ENCODE results near the gene SCO2. TPM values are rescaled to one million over a fixed set of nuclear protein-coding genes. Genes with fewer than 3 reads are reported as not detected.

Gene SCO2
- total and polyA plus RNA-seq, 12 donors: 0.57 to 2.8 (median 1.1) TPM; not detected in 7

- H3K36me3 ChIP-seq: peaks cover 3 to 42% (median 18%) of the 10 kb centered on the region in 9 donors
- ATAC-seq: no peak
- intact Hi-C loops (cut with DNase I): loop anchor here in 4 of 10 donors (10.0 kb wide), 1 partner anchor 257 kb away; the partner anchor contains the start of gene TUBGCP6 (in 4 of the 4)
Observed at GRCh38 chr22:50502096-50502495, 23.3 kb downstream of the SCO2 start.

GRCh38 chr22:50500452-50500851, 24.9 kb downstream of the SCO2 start:
- H3K27ac ChIP-seq: no peak overlapping the region
- DNase-seq (no peak), ATAC-seq (no peak)
- whole genome bisulfite sequencing, 2 donors: 87 to 93% methylated on average over 12 of the region's 12 CpGs
- no peaks in the 10 kb centered on the region for H3K9me3 ChIP-seq
- H3K27me3 ChIP-seq: peaks cover 0 to 10% (median 0%) of the 10 kb centered on the region in 7 donors
- no peak overlapping the region for H3K4me3 ChIP-seq
- TF ChIP-seq, protein P1, sequence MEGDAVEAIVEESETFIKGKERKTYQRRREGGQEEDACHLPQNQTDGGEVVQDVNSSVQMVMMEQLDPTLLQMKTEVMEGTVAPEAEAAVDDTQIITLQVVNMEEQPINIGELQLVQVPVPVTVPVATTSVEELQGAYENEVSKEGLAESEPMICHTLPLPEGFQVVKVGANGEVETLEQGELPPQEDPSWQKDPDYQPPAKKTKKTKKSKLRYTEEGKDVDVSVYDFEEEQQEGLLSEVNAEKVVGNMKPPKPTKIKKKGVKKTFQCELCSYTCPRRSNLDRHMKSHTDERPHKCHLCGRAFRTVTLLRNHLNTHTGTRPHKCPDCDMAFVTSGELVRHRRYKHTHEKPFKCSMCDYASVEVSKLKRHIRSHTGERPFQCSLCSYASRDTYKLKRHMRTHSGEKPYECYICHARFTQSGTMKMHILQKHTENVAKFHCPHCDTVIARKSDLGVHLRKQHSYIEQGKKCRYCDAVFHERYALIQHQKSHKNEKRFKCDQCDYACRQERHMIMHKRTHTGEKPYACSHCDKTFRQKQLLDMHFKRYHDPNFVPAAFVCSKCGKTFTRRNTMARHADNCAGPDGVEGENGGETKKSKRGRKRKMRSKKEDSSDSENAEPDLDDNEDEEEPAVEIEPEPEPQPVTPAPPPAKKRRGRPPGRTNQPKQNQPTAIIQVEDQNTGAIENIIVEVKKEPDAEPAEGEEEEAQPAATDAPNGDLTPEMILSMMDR (IDR thresholded peaks at IDR 0.05): no peak
- peaks cover 0 to 34% (median 14%) of the 10 kb centered on the region in 9 donors for H3K36me3 ChIP-seq
- H3K4me1 ChIP-seq: peaks cover 0 to 8% (median 0%) of the 10 kb centered on the region in 9 donors
- intact Hi-C loops (cut with DNase I): loop anchor here in 4 of 10 donors (10.0 kb wide), 1 partner anchor 256 kb away; the partner anchor contains the start of gene TUBGCP6 (in 4 of the 4)

More at GRCh38 chr22:50502096-50502495, 23.3 kb downstream of the SCO2 start:
- no peak for DNase-seq
- Histone ChIP-seq H3K27me3 (peaks cover 0 to 9% (median 0%) of the 10 kb centered on the region in 7 donors), H3K4me3 (no peak overlapping the region), H3K27ac (no peak overlapping the region), H3K9me3 (no peaks in the 10 kb centered on the region), H3K4me1 (peaks cover 9 to 24% (median 13%) of the 10 kb centered on the region in 9 donors)
- TF ChIP-seq, protein P1 (IDR thresholded peaks at IDR 0.05): no peak
- WGBS, 2 donors: 84 to 91% methylated on average over 6 of the region's 6 CpGs

- peak; percentile 62 to 84 (median 72) for ATAC-seq
- H3K9me3 ChIP-seq: no peaks in the 10 kb centered on the region
- 9 to 20% methylated on average over 13 of the region's 13 CpGs for WGBS, 2 donors
- peak in 1 of 2 donors; percentile 63 for DNase-seq
- TF ChIP-seq, protein P1 (IDR thresholded peaks at IDR 0.05): peak in 8 of 9 donors; percentile 17 to 69 (median 64)
- H3K4me3 ChIP-seq: no peak overlapping the region
- H3K27me3 ChIP-seq: peaks cover 0 to 10% (median 0%) of the 10 kb centered on the region in 7 donors
- peaks cover 0 to 7% (median 0%) of the 10 kb centered on the region in 9 donors for H3K4me1 ChIP-seq
- peaks cover 0 to 17% (median 5%) of the 10 kb centered on the region in 9 donors for H3K36me3 ChIP-seq
- intact Hi-C loops (cut with DNase I): loop anchor here in 1 of 10 donors (5.0 kb wide), 1 partner anchor 246 kb away; the partner anchor contains the start of gene HDAC10
- H3K27ac ChIP-seq: no peak overlapping the region
Observed at GRCh38 chr22:50498322-50498890, 27.0 kb downstream of the SCO2 start.

- TF ChIP-seq, protein P1 (IDR thresholded peaks at IDR 0.05): no peak
- H3K9me3 ChIP-seq: no peaks in the 10 kb centered on the region
- H3K27me3 ChIP-seq: peaks cover 0 to 10% (median 0%) of the 10 kb centered on the region in 7 donors
- H3K4me3 ChIP-seq: no peak overlapping the region
- no peak overlapping the region for H3K27ac ChIP-seq
- 83 to 86% methylated on average over 6 of the region's 6 CpGs for WGBS, 2 donors
- intact Hi-C loops (cut with DNase I): loop anchor here in 1 of 10 donors (5.0 kb wide), 1 partner anchor 245 kb away; the partner anchor contains the start of gene HDAC10
- peaks cover 0 to 4% (median 0%) of the 10 kb centered on the region in 9 donors for H3K36me3 ChIP-seq
- ATAC-seq (no peak), DNase-seq (no peak)
- H3K4me1 ChIP-seq: peaks cover 0 to 7% (median 0%) of the 10 kb centered on the region in 9 donors
Observed at GRCh38 chr22:50497093-50497492, 28.3 kb downstream of the SCO2 start.
